ENCODE results near the gene WDR90.
"Not testable (repeated sequence)": the region's sequence is repeated elsewhere in the genome, so short reads cannot be mapped to it uniquely, and the experiment has no call there.

The WDR90 gene

GRCh38 chr16:684961-685696, 36.0 kb downstream of the WDR90 start:
- DNase-seq = peak in 1 of 56 donors; percentile 41

GRCh38 chr16:685967-686366, 36.8 kb downstream of the WDR90 start:
- peak in 2 of 56 donors; percentile 13 to 24 for DNase-seq

GRCh38 chr16:686459-687260, 37.5 kb downstream of the WDR90 start:
- DNase-seq = no peak

- DNase-seq = no peak
Measured at GRCh38 chr16:687499-687898, 38.3 kb downstream of the WDR90 start.

- DNase-seq = no peak
Measured at GRCh38 chr16:689175-689897, 40.2 kb downstream of the WDR90 start.

- not testable (repeated sequence) for DNase-seq
Measured at GRCh38 chr16:691242-691641, 42.1 kb downstream of the WDR90 start.

GRCh38 chr16:692356-693108, 43.4 kb downstream of the WDR90 start:
- DNase-seq = no peak

GRCh38 chr16:693364-693763, 44.2 kb downstream of the WDR90 start:
- no peak for DNase-seq

- no peak for DNase-seq
Measured at GRCh38 chr16:693766-694165, 44.6 kb downstream of the WDR90 start.

- no peak for DNase-seq
Measured at GRCh38 chr16:694187-694862, 45.2 kb downstream of the WDR90 start.

- DNase-seq = no peak
Measured at GRCh38 chr16:694863-695354, 45.7 kb downstream of the WDR90 start.

GRCh38 chr16:695355-696089, 46.4 kb downstream of the WDR90 start:
- DNase-seq = peak in 8 of 56 donors; percentile 23 to 44 (median 37)

GRCh38 chr16:698911-699671, 49.9 kb downstream of the WDR90 start:
- no peak for DNase-seq

- peak in 3 of 56 donors; percentile 30 to 50 (median 42) for DNase-seq
Measured at GRCh38 chr16:700684-701584, 51.8 kb downstream of the WDR90 start.

- DNase-seq = no peak
Measured at GRCh38 chr16:702341-702740, 53.2 kb downstream of the WDR90 start.

GRCh38 chr16:703406-703805, 54.2 kb downstream of the WDR90 start:
- peak in 6 of 56 donors; percentile 17 to 35 (median 30) for DNase-seq

GRCh38 chr16:704047-704446, 54.9 kb downstream of the WDR90 start:
- DNase-seq = no peak
